WTC11 (cell line): Measurements from ENCODE around the gene MAP7D2.

Experiments used
- ATF1 ChIP-seq: sonication (generic); formaldehyde crosslinking; IDR thresholded peaks from 2 replicates; pipeline ENCODE4 v1.8.1; 2023; ENCODE audit warnings: mild to moderate bottlenecking, moderate library complexity, missing genetic modification reagents
- CREB1 ChIP-seq: sonication (generic); formaldehyde crosslinking; IDR thresholded peaks from 2 replicates; pipeline ENCODE4 v1.8.0; 2023; ENCODE audit warnings: mild to moderate bottlenecking, missing genetic modification reagents
- CTCF ChIP-seq: fragments of 200-600 bp; IDR thresholded peaks from 2 replicates; pipeline ENCODE4 v1.8.0; 2022; ENCODE audit warnings: antibody characterized with exemption
- SP1 ChIP-seq: sonication (generic); formaldehyde crosslinking; conservative IDR thresholded peaks from 2 replicates; pipeline ENCODE4 v1.8.1; 2022; ENCODE audit warnings: missing genetic modification reagents
- TCF7 ChIP-seq: sonication (generic); formaldehyde crosslinking; IDR thresholded peaks from 2 replicates; pipeline ENCODE4 v1.8.0; 2022; ENCODE audit warnings: mild to moderate bottlenecking, low read depth, missing genetic modification reagents, moderate library complexity
- ZBTB21 ChIP-seq: sonication (generic); formaldehyde crosslinking; IDR thresholded peaks from 2 replicates; pipeline ENCODE4 v1.8.1; 2023; ENCODE audit warnings: mild to moderate bottlenecking, missing genetic modification reagents, borderline replicate concordance

- TF ChIP-seq CREB1 (CRISPR knock-in tag) (no peak), CTCF (no peak), SP1 (CRISPR knock-in tag) (no peak), ZBTB21 (CRISPR knock-in tag) (no peak), ATF1 (no peak), TCF7 (no peak)
Observed at GRCh38 chrX:20111271-20111670, 5.4 kb downstream of the MAP7D2 start.
